GM19438 (cell line): ENCODE results near the gene PELO.

Source experiments
- ATAC-seq: cut with Tn5 transposase; IDR thresholded peaks from one replicate; pipeline ENCODE4 v1.9.1; 2021; ENCODE audit warnings: low read depth; ENCODE audit not compliant: unreplicated experiment

The PELO gene

GRCh38 chr5:52824827-52825226 is 37.1 kb downstream of the PELO start:
- no peak for ATAC-seq

- ATAC-seq, result peak; percentile 75
Observed at GRCh38 chr5:52825826-52826225, 38.1 kb downstream of the PELO start.

- ATAC-seq, result no peak
Observed at GRCh38 chr5:52827815-52828214, 40.1 kb downstream of the PELO start.

GRCh38 chr5:52829664-52830063 is 41.9 kb downstream of the PELO start:
- no peak for ATAC-seq

- no peak for ATAC-seq
Observed at GRCh38 chr5:52830650-52831049, 42.9 kb downstream of the PELO start.

GRCh38 chr5:52831786-52832511 is 44.2 kb downstream of the PELO start:
- no peak for ATAC-seq

- no peak for ATAC-seq
Observed at GRCh38 chr5:52834320-52834719, 46.6 kb downstream of the PELO start.

- ATAC-seq, result no peak
Observed at GRCh38 chr5:52837068-52837467, 49.4 kb downstream of the PELO start.
